NCI-H748 (cell line): ENCODE measurements around the gene TMEM250.
A peak's percentile ranks its signal among the peaks of the same experiment; 100 is the strongest.

ENCODE experiments used
- DNase-seq: peaks from one replicate; lab custom pipeline; 2025; ENCODE audit not compliant: unreplicated experiment; lab: John Stamatoyannopoulos, UW

The TMEM250 gene

GRCh38 chr9:136096505-136097001 lies 22.1 kb downstream of the TMEM250 start:
- DNase-seq: no peak

DNA sequence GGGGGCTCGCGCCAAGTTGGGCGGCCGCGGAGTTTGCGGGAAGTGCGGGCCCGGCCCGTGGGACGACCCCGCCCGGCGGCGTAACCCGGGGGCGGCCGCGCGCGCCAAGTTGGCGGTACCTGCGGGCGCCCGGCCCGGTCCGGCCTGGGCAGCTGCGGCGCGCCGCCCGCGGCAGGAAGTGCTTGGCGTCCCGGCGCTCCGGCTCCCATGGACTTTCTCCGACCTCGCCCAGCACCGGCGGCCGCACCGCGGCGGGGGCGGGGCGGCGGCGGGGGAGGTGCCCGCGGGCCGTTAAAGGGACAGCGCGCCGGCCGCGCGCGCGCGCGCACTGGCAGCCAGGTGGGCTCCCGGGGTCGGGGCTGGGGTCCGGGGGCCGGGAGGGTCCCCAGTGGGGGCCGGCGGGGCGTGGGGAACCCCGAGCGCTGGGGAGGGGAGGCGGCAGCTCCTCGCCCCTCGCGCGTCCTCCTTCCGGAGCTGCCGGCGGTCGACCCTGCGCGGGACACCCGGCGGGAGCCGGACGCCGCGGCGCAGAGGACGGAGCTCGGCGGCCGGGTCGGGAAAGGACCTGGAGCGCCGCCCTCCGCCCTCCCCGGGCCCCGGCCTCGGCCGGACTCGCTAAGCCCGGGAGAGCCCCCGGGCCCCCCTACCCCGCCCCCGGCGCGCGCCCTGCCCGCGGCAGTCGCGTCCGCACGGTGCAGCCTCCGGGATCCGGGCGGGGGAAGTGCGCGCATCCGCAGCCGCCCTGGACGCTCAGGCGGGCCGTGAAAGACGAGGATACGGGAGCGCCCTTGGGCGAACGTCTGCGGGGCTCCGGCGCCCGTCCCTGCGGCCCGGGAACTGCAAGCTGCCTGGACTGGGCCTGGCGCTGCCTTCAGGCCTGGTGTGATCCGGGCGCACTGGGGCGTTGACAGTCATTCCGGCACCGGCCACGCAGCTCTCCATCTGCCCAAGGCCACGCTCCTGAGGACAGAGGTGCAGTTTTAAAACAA lies 23.3 kb downstream of the TMEM250 start, which contains the start of gene NACC2:
TSS of gene NACC2 (minus strand) at position 220 of the 989 bp plus-strand sequence. CDS start 44,768 bp downstream, outside the sequence.
- peak; percentile 71 for DNase-seq

- DNase-seq: peak; percentile 40
Observed at GRCh38 chr9:136093995-136094881, 24.4 kb downstream of the TMEM250 start.

- peak; percentile 32 for DNase-seq
Observed at GRCh38 chr9:136093346-136093986, 25.2 kb downstream of the TMEM250 start.

- DNase-seq: no peak
Observed at GRCh38 chr9:136092741-136093140, 25.9 kb downstream of the TMEM250 start.

- no peak for DNase-seq
Observed at GRCh38 chr9:136092353-136092650, 26.4 kb downstream of the TMEM250 start.

GRCh38 chr9:136091582-136092352 lies 26.9 kb downstream of the TMEM250 start:
- DNase-seq: no peak

DNA sequence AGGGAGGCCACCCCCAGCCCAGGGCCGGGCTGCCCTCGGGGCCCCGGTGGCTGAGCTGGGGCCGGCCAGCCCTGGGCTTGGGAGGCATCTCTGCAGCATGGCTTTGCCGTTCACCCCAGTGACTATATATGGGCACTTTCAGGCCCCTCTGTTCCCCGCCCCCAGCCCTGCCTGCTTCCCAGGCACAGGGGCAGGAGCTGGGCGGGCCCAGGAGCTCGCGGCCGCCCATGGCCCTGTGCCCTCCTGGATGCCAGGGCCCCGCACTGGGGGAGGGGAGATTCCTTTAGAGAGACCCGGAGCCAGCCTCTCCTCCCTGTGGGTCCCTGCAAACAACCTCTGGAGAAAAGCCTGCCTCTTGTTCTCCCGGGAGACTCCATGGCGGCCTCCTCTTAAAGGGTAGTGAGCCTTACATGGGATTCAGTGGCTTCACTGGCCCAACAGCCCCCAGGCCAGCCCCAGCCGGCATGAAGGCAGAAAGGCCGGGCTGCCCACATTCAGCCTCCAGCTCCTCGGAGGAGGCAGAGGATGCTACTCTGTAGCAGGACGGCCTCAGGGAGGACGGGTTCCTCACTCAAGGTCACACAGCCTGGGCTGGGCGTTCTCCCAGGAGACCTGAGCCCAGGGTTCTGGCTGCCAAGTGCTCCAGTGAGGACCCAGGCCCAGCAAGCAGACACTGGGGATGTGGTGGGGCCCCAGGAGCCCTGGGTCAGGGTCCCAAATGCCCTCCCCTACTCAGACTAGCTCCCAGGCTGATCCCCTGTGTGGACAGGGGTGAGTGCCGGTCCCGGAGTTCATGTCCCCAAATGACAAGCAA lies 27.7 kb downstream of the TMEM250 start:
- no peak for DNase-seq

DNA sequence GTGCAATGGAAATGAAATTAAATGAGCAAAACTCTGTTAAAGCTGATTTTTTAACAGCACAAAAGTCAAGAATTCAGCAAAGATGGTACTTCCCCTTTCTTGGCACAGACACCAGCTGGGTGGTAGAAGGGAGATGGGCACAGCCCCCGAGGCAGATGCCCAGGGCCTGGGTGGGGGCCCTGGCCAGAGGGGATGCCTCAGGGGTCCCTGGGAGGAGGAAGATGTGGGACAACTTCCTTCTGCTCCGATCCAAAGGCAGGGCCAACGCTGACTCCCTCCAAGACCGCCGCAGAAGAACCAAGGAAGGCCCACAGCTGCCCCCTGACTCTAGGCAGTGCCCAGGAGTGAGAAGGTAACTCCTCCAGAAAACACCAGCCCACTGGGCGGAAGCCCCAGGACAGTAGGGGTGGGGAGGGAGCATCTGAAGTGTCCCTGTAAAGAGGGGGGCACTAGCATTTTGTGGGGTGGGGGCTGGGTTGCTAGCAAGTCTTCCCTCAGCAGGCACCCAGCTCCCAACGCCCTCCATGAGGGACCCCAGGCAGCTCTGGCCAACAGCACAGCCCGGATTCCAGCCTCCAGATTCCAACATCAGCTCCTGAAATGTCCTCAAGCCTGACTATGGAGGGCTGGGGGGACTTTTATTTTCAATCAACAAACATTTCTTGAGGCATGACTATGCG lies 28.5 kb downstream of the TMEM250 start:
- no peak for DNase-seq

DNA sequence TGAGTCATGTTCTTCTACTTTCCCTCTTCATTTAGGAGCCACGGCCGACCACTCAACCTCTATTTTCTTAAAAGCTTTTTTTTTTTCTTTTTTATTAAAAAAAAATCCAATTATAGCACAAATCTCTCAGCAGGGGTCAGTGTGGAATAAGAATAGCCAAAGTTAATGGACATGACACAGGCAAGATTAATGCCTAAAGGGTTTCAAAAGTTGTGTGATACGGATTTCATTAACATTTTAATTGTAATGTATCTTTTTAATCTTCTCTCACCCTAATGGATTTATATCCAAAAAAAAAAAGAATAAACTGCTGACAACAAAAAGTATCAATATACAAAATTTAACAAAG lies 29.0 kb downstream of the TMEM250 start:
- DNase-seq: no peak

DNA sequence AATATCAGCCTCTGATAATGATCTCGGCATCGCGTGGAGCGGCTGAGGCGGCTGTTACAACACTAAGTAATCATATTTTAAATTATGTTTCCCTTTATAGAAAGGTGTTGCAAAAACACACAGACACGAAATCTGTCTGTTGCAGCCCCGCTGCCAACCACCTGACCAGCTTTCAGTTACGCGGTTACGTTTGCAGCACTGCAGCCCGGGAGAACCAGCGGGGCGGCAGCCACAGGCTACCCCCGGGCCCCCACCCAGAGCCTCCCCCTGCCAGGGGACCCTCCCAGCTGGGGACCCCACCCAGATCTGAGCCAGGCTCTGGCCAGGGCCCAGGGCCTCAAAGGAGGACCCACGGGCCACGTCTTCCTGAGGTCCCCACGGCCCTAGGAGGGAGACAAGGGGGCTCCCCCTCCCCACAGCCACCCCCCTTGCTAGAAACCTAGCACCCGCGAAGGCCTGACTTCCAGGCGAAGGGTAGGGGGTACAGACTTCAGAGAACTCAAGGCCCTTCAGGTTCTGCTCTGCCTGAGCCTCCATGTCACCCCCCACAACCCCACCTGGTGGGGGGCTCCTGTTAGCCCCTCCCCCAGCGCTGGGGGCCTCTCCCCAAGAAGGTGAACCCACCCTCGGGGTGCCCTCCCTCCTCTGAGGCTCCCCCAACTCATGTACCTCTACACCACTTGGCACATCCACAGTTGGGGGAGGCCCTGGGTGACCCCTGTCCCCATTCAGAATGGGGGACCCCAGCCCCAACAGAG lies 29.6 kb downstream of the TMEM250 start:
- DNase-seq: no peak

DNA sequence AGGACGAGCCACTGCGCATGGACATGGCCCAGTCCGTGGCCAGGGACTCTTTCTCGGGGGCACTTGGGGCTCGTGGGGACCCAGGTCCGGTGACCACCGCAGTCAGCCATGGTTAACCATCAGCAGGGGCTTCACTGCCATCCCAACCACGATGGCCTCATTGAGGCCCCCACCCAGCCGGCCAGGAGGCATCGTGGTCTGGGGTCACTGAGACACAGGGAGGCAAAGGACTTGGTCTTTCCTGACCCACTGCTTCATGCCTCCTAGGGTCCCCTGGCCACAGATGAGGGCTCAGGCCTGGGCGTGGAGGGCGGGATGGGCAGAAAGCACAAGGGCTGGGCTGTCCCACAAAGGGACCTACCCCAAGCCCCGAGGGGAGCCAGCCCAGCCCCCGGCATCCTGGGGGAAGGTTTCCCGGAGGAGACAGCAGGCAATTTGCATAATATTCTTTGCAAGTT lies 30.2 kb downstream of the TMEM250 start:
- no peak for DNase-seq

GRCh38 chr9:136087741-136088480 lies 30.8 kb downstream of the TMEM250 start:
- DNase-seq: no peak

DNA sequence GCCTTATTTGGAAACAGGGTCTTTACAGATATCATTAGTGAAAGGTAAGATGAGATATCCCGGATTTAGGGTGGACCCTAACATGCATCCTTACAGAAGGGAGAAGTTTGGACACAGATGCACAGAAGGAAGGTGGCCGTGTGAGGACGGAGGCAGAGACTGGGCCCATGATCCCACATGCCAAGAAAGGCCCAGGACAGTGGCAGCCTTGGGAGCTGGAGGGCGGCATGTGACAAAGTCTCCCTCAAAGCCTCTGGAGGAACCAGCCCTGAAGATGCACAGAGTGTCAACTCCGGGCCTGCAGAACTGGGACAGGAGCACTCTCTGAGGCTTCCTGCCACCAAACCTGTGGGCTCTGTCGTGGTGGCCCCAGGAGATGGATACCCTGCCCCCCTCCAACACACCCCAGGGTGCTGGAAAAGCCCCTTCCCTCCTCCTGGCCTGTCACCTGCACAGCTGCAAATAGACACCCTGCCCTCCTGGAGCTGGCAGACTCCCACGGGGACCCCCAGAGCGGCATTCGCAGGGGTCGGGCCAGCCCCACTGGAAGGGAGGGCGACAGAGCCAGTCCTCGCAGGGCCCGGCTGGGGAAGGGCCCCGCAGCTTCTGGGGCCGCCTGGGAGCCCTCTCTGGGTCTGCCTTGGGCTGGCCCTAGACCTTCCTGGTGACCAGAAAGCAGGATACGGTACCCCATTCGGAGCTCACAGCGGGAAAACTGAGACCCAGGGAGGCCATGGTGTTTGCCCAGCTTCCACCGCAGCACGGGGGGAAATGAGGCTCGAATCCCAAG lies 31.5 kb downstream of the TMEM250 start:
- DNase-seq: no peak

GRCh38 chr9:136086213-136086881 lies 32.3 kb downstream of the TMEM250 start:
- DNase-seq: no peak

GRCh38 chr9:136085815-136086212 lies 32.9 kb downstream of the TMEM250 start:
- no peak for DNase-seq
